Sigmoid colon (tissue), 7 donors: ENCODE measurements around the gene CDK9. TPM values are rescaled to one million over a fixed set of nuclear protein-coding genes. Genes with fewer than 3 reads are reported as not detected.

Source experiments
- DNase-seq: peaks from one replicate; pipeline ENCODE4 v3.0.0-alpha.2; 2019
- H3K27ac ChIP-seq, 4 donors: fragments of 200-600 bp; sonication (generic); one replicate each; pipeline ENCODE4 v1.5.1; 2016 to 2019; ENCODE audit warnings: mild to moderate bottlenecking in 1 of 4
- H3K27me3 ChIP-seq, 3 donors: fragments of 200-600 bp; sonication (generic); one replicate each; pipeline ENCODE4 v1.5.1; 2019; ENCODE audit warnings: mild to moderate bottlenecking in 1 of 3
- H3K36me3 ChIP-seq, 4 donors: fragments of 200-600 bp; sonication (generic); one replicate each; pipeline ENCODE4 v1.5.1; 2016 to 2019
- H3K4me1 ChIP-seq, 4 donors: fragments of 200-600 bp; sonication (generic); one replicate each; pipeline ENCODE4 v1.5.1; 2017 to 2019
- H3K4me3 ChIP-seq, 4 donors: fragments of 200-600 bp; sonication (generic); one replicate each; pipeline ENCODE4 v1.5.1; 2017 to 2019; ENCODE audit warnings: mild to moderate bottlenecking in 2 of 4, moderate library complexity in 1 of 4
- H3K9me3 ChIP-seq, 4 donors: fragments of 200-600 bp in 3 of 4; sonication (generic) in 3 of 4; one replicate each; pipeline versions ENCODE4 v1.5.1 to v1.6.1; 2013 to 2019
- EP300 ChIP-seq, 4 donors: sonication (generic); formaldehyde crosslinking; IDR thresholded peaks; one replicate each; pipeline ENCODE4 v1.6.1; 2017; ENCODE audit warnings: antibody characterized with exemption in 4 of 4
- POLR2A ChIP-seq, 2 donors: fragments of 450-650 bp; IDR thresholded peaks; one replicate each; pipeline ENCODE4 v1.6.1; 2016; ENCODE audit warnings: antibody characterized with exemption in 2 of 2, mild to moderate bottlenecking in 2 of 2, moderate library complexity in 2 of 2
- POLR2AphosphoS5 ChIP-seq, 4 donors: sonication (generic); formaldehyde crosslinking; IDR thresholded peaks; one replicate each; pipeline ENCODE4 v1.6.1; 2017; ENCODE audit warnings: antibody characterized with exemption in 4 of 4
- WGBS, 2 donors: extraction: QIAGEN DNeasy Blood & Tissue Kit; methylation state at CpG; one replicate each; pipeline ENCODE4 v1.1.7; 2013; 5-methylcytosine and 5-hydroxymethylcytosine counted together
- intact Hi-C: fragments of 100-400 bp; cut with DNase I; formaldehyde crosslinking; loops from one replicate; pipeline ENCODE4 v1.15.1; 2023
- polyA plus RNA-seq, 3 donors: library from polyadenylated mRNA; stranded (reverse); fragments of 200-250 nt; gene quantifications; one replicate each; pipeline ENCODE4 v1.2.3, GENCODE V29; 2013
- total RNA-seq, 4 donors: library from RNA; depleted of rRNA; stranded (reverse); fragments of >200 nt; gene quantifications; one replicate each; pipeline ENCODE4 v1.1.0, GENCODE V29; 2016
- TF ChIP-seq, protein P1 (sequence below), 4 experiments: fragments of 450-650 bp in 3 of 4; fragments of 200-600 bp in 1 of 4; IDR thresholded peaks; one replicate each; pipeline ENCODE4 v1.5.1; 2016 to 2019; ENCODE audit warnings: antibody characterized with exemption in 4 of 4, mild to moderate bottlenecking in 3 of 4, moderate library complexity in 2 of 4
- donor health status: healthy with polysubstance abuse.
- donor health status: Bipolar disorder and iron deficiency.
- donor health status: healthy.

CDK9 gene
- total and polyA plus RNA-seq, 7 donors: 28.9 to 77.2 (median 47.2) TPM

DNA sequence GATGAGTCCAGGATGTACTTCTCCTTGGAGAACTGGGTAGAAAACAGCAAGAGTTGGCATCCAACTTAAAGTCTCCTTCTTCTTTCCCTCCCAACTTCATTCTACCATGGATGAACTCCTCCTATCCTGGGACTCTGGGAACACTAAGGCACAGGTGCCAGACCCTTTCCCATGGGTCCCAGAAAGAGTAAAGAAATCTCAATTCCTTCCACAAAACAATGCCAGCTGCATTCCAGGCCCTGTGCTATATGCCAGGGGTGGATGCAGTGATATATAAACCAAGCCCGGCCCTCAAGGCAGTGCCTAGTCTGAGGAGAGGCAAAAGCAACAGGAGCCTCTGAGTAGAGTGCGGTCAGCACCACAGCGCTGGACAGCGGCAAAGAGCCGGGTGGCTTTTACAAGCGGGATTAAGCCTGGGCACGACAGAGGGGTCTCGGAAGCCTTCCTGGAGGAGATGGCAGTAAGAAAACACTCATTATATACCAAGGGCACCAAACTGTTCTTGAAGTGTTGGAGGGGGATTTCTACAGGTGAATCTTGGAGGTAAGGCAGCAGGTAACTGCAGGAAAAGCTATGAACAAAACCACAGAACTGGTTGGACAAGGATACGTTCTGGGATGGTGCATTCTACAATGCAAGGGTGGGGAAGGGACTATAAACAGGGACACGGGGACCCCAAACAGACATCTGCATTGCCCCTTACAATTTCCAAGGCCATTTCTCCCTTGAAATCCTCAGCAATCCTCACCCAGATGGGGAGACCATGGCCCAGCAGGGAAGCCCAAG lies 34.4 kb upstream of the CDK9 start:
- no peak for DNase-seq
- intact Hi-C loops: no loop called here
- Histone ChIP-seq H3K4me3 (no peak overlapping the region), H3K27ac (no peak overlapping the region), H3K9me3 (no peaks in the 10 kb centered on the region), H3K27me3 (peaks cover 16 to 59% (median 45%) of the 10 kb centered on the region in 3 donors), H3K4me1 (peaks cover 0 to 14% (median 13%) of the 10 kb centered on the region in 4 donors), H3K36me3 (no peaks in the 10 kb centered on the region)
- no peak for TF ChIP-seq POLR2A (IDR thresholded peaks at IDR 0.05)
- no peak for TF ChIP-seq POLR2AphosphoS5 (IDR thresholded peaks at IDR 0.05)
- TF ChIP-seq, protein P1, sequence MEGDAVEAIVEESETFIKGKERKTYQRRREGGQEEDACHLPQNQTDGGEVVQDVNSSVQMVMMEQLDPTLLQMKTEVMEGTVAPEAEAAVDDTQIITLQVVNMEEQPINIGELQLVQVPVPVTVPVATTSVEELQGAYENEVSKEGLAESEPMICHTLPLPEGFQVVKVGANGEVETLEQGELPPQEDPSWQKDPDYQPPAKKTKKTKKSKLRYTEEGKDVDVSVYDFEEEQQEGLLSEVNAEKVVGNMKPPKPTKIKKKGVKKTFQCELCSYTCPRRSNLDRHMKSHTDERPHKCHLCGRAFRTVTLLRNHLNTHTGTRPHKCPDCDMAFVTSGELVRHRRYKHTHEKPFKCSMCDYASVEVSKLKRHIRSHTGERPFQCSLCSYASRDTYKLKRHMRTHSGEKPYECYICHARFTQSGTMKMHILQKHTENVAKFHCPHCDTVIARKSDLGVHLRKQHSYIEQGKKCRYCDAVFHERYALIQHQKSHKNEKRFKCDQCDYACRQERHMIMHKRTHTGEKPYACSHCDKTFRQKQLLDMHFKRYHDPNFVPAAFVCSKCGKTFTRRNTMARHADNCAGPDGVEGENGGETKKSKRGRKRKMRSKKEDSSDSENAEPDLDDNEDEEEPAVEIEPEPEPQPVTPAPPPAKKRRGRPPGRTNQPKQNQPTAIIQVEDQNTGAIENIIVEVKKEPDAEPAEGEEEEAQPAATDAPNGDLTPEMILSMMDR (IDR thresholded peaks at IDR 0.05): no peak
- no peak for TF ChIP-seq EP300 (IDR thresholded peaks at IDR 0.05)
- WGBS, 2 donors: 16 to 63% methylated on average over 10 of the region's 10 CpGs

GRCh38 chr9:127753148-127753547 lies 32.7 kb upstream of the CDK9 start:
- no peaks in the 10 kb centered on the region for H3K9me3 ChIP-seq
- H3K36me3 ChIP-seq: no peaks in the 10 kb centered on the region
- TF ChIP-seq POLR2A (IDR thresholded peaks at IDR 0.05): no peak
- TF ChIP-seq, protein P1 (IDR thresholded peaks at IDR 0.05): no peak
- TF ChIP-seq POLR2AphosphoS5 (IDR thresholded peaks at IDR 0.05): no peak
- TF ChIP-seq EP300 (IDR thresholded peaks at IDR 0.05): no peak
- no peak overlapping the region for H3K27ac ChIP-seq
- DNase-seq: no peak
- intact Hi-C loops: no loop called here
- 45 to 80% methylated on average over 8 of the region's 8 CpGs for WGBS, 2 donors
- H3K4me1 ChIP-seq: peaks cover 0 to 14% (median 13%) of the 10 kb centered on the region in 4 donors
- peaks cover 16 to 74% (median 45%) of the 10 kb centered on the region in 3 donors for H3K27me3 ChIP-seq
- H3K4me3 ChIP-seq: no peak overlapping the region

DNA sequence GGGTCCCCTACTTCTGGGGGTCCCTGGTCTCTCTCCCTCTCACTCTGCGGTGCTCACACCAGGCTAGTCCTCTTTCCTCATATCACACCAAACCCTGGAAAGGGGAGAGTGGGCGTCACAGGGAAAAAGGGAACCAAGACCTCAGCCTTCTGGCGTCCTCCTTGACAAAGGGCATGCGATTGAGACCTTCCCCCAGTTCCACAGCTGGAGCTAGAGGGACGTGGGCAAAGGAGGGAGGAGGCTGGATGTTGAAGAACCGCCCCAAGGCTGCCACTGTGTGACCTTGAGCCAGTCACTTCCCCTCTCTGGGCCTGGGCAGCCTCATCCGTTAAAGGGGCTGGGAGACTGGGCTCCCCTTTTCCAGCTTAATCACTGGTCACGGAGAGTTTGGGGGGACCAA lies 32.2 kb upstream of the CDK9 start:
- Histone ChIP-seq H3K27ac (no peak overlapping the region), H3K27me3 (peaks cover 16 to 79% (median 45%) of the 10 kb centered on the region in 3 donors), H3K9me3 (no peaks in the 10 kb centered on the region), H3K4me3 (no peak overlapping the region), H3K4me1 (peaks cover 0 to 14% (median 13%) of the 10 kb centered on the region in 4 donors), H3K36me3 (no peaks in the 10 kb centered on the region)
- 53 to 72% methylated on average over 8 of the region's 8 CpGs for WGBS, 2 donors
- TF ChIP-seq POLR2AphosphoS5 (IDR thresholded peaks at IDR 0.05) (no peak), POLR2A (IDR thresholded peaks at IDR 0.05) (no peak), EP300 (IDR thresholded peaks at IDR 0.05) (no peak)
- intact Hi-C loops: no loop called here
- DNase-seq: no peak

DNA sequence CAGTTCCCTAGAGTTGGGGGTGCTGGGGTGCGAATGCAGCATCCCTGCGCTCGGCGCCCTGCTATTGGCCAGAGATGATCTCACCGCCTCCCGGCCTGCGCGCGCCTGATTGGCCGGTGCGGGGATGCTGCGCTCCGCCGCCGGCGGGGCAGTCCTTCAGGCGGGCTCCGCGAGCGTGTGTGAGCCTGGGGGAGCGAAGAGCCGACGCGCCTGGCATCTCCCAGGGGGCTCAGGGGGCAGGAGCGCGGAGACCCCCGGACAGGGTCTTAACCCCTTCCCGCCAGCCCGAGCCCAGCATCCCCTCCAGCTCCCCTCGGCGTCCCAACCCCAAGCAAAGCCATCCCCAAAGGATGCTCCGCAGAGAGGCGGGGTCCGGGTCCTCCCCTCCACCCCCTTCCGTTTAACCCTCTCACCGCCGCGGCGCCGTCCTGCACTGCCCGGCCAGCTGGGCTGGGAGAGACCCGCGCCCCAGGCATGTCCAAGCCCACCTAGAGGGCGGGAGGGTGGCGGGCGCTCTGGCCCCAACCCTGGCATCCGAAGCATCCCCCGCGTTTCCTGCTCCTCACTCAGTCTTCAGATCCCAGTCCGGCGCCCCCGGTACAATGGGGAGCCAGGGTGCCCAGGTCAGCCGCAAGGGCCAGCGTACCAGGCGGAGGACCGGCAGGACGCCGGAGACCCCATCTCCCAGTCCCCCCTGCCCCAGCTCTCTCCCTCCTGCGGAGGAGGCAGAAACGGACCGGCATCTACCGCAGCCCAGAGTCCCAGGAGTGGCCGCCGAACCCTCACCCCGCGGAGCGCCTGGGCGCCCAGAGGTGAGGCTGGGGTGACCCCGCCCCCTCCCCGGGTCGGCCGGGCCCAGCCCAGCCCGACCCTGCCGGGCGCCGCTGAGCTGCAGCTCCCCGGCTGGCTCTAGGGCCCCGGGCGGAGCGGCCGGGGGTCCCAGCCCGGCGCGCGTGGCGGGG lies 31.5 kb upstream of the CDK9 start:
- intact Hi-C loops: no loop called here
- Histone ChIP-seq H3K27ac (no peak overlapping the region), H3K4me1 (peaks cover 0 to 14% (median 13%) of the 10 kb centered on the region in 4 donors), H3K9me3 (no peaks in the 10 kb centered on the region), H3K27me3 (peaks cover 16 to 79% (median 49%) of the 10 kb centered on the region in 3 donors), H3K4me3 (no peak overlapping the region), H3K36me3 (no peaks in the 10 kb centered on the region)
- no peak for DNase-seq
- WGBS, 2 donors: 17 to 57% methylated on average over 86 of the region's 86 CpGs
- TF ChIP-seq, protein P1 (IDR thresholded peaks at IDR 0.05): no peak
- no peak for TF ChIP-seq EP300 (IDR thresholded peaks at IDR 0.05)
- TF ChIP-seq POLR2A (IDR thresholded peaks at IDR 0.05): no peak
- no peak for TF ChIP-seq POLR2AphosphoS5 (IDR thresholded peaks at IDR 0.05)
